Uterus (tissue), 2 donors: Measurements from ENCODE around the gene TGFA.

Experiments
- POLR2A ChIP-seq, 2 donors: fragments of 450-650 bp; IDR thresholded peaks; one replicate each; pipeline ENCODE4 v1.6.1; 2016; ENCODE audit warnings: antibody characterized with exemption in 2 of 2, mild to moderate bottlenecking in 1 of 2, moderate library complexity in 1 of 2
- TF ChIP-seq, protein P1 (sequence below), 4 experiments: fragments of 200-600 bp in 2 of 4; fragments of 450-650 bp in 2 of 4; sonication (generic) in 2 of 4; IDR thresholded peaks; one replicate each; pipeline ENCODE4 v1.5.1; 2016 to 2019; ENCODE audit warnings: antibody characterized with exemption in 4 of 4, mild to moderate bottlenecking in 2 of 4, moderate library complexity in 1 of 4

- TF ChIP-seq, protein P1, sequence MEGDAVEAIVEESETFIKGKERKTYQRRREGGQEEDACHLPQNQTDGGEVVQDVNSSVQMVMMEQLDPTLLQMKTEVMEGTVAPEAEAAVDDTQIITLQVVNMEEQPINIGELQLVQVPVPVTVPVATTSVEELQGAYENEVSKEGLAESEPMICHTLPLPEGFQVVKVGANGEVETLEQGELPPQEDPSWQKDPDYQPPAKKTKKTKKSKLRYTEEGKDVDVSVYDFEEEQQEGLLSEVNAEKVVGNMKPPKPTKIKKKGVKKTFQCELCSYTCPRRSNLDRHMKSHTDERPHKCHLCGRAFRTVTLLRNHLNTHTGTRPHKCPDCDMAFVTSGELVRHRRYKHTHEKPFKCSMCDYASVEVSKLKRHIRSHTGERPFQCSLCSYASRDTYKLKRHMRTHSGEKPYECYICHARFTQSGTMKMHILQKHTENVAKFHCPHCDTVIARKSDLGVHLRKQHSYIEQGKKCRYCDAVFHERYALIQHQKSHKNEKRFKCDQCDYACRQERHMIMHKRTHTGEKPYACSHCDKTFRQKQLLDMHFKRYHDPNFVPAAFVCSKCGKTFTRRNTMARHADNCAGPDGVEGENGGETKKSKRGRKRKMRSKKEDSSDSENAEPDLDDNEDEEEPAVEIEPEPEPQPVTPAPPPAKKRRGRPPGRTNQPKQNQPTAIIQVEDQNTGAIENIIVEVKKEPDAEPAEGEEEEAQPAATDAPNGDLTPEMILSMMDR (IDR thresholded peaks at IDR 0.05) = no peak
- no peak for TF ChIP-seq POLR2A (IDR thresholded peaks at IDR 0.05)
Measured at GRCh38 chr2:70522627-70523026, 31.0 kb downstream of the TGFA start.
